NOMO-1 (cell line): ENCODE results near the gene WWTR1.
A peak's percentile ranks its signal among the peaks of the same experiment; 100 is the strongest.

Source experiments
- DNase-seq, 2 experiments: peaks; one replicate each; lab custom pipeline; 2025; ENCODE audit not compliant: unreplicated experiment in 2 of 2; lab: John Stamatoyannopoulos, UW

The WWTR1 gene

DNA sequence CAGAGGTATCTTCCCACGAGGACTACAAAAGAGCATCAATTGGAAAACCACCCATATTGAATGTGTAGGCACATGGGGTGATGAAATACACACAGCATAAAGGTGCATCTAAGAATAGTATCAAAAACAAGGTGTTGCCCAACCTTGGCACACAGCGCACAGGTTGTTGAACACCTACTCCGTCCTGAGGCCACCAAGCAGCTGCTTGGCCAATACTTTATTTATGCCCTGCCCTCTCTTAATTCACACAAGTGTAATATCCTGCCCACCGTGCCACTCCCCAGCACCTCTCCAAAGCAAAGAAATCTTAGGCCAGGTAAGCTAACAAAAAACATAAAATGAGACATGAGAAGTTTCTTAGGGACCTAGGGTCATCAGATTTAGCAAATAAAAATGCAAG lies 31.2 kb downstream of the WWTR1 start:
- DNase-seq: no peak

DNA sequence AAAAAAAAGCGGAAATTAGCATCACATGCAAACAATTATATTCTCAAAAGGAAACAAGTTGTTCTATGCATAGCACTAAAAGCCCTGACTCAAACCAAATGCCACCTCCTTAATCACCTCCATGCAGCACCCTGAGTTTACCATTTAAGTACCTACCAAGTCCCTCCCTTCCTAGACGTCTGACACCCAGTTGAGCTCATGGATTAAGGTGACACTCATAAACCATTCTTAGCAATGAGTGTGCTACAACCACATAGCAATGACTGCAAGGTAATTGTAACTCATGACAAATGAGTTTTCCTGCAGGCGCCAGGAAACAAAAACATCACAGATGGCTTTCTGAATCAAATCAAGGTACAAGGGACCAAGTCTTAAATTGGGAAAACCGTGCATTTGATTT lies 32.0 kb downstream of the WWTR1 start:
- no peak for DNase-seq

DNA sequence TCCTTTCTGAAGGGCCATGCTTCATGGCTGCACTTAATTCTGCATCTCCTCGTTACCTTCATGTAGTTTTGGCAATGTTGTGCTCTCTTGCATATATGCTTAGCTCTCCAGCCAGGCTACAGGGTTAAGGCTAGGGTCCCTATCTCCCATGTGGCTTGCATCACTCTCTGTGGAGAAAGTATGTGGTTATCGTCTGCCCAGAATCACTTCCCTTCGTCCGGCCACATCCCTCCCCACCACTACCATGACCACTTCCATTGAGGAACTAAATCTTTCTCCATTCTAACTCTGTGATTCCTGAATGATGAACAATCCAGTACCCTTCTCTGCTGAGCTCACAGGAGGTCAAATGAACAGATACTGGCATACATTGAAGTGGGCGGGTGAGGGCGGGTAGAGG lies 34.0 kb downstream of the WWTR1 start:
- peak; percentile 63 to 72 for DNase-seq

DNA sequence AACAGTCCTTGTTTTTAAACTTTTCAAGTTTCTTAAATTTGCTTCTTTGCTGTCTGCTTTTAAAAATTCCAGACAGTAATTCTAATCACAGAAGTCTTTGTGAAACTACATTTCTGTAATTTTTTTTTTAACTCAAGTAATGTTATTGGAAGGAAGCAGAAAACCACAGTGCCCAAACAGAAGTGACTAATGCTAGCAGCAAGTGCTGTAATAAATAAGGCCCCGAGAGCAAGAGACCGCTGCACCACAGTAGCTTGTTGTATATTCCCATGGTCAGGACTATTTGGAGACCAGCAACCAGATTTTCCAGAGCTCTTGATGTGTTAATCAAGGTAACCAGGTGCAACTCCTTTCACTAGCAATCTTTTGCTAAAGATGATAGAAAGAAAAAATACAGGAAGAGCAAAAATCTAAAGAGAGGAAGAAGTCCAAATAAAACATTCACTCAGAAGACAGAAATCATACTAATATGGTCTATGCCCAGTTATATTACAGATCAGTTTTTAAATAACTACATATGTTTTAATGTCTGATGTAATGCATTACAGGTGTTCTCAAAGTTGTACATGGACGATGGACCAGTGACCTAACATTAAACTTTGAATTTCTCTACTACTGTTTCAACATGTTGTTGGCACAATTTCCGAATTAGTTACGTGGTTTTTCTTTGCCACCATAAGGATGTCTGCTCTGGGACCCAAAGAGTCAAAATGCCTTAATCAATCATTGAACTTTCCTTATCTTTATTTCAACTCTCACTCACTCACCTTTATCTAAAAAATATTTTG lies 36.4 kb downstream of the WWTR1 start:
- DNase-seq: peak in 1 of 2 experiments; percentile 58

DNA sequence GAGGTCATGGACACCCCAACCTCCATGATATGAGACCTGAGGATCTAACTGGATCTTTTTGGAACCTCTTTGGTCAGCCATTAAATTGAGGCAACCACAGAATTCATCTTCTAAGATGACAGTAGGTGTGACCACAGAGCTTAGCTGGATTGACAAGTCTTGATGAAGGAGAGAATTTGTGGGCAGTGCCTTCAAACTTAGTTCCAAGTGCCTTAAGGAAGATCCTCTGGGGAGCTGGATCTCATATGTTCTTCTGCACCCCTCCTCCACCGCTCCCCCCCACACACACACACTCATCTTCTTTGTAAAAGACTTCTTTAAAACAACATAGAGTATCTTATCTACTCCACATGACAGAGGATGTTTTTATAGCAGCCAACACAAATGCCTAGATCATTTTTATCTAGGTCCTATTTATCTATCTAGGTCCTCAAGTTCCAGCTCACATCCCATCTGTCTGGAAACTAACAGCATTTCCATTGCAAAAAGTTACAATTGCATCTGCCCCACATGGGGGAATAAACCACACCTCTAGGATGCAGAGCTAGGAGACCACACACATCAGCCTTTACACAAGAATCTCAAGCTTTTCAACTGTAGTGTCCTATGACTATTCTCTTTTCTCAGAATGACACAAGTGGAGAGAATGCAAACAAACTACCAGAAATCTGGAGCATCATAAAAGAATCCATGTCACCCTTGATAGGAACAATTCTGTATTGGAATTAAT lies 37.4 kb downstream of the WWTR1 start:
- DNase-seq: no peak

DNA sequence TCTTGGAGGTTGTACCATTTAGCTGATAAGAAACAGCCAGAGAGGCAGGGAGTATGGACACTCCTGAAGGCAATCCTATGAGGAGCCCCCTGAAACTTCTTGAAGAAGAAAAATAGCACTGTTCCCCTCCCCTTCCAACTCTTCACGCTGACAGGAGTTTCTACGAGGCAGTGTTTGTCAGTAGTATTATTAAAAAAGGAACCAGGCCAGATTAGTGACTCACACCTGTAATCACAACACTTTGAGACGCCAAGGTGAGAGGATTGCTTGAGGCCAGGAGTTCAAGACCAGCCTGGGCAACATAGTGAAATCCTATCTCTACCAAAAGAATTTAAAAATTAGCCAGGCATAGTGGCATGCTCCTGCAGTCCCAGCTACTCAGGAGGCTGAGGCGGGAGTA lies 38.7 kb downstream of the WWTR1 start:
- DNase-seq: no peak

DNA sequence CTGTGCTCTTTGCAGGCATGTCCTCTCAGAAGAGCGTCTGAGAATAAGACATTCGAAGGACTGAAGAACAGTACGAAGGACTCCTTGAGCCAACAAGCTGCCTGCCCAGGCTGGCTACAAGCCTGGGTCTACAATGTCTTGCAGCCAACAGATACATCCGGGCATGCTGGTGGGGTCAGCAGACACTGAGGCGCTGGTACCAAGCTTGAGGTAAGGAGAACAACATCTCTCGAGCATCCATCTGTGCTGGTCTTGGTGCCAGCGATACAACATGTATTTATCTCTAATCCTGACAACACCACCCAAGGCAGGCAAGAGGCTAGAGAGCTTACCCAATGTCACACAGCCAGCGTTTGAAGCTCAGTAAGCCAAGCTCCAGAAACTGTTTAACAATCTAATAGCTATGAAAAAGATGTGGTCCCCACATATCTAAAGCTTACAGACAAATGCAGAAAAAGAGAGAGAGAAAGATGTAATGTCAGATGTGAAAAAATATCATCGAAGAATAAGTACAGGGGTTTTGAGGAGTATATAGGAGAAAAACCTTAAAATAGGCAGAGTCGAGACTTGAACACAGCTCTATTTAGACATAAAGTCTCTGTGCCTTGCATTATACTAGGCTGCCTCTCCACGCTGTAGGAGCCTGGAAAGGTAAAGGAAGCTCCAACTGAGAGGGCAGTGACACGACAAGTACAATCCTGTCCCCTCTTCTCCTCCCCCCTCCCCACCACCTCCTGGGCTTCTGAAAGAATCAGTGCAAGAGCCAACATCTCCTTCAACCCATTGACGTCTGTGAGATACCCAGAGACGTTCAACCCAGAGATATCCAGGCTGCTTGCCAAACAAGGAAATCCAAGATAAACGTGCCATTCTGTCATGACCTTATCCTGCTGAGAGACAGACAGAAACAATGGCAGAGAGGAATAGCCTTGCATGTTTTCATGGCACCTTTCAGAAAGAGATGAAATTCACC lies 39.4 kb downstream of the WWTR1 start:
- DNase-seq: no peak

DNA sequence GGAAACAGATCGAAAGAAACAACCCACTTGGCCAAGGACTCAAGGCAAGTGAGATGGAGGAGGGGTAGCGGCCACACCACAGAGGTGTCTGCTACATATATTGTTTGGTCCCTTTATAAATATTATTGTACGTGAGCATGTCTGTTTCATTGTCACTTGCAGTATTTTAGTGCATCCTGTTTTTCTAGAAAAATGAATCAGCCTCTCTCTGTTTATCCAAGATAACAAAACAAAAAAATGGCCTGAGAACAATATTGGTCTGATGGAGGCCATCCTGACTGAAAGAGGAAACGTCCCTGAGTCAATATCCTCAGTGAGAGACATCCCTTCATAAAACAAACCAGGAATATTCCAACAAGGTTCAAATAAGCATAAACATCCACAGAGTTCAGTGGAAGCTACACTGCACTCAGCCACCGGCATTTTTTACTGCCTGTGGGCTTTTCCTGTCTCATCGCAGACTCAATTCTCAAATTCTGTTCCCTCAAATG lies 42.0 kb downstream of the WWTR1 start:
- DNase-seq: no peak

DNA sequence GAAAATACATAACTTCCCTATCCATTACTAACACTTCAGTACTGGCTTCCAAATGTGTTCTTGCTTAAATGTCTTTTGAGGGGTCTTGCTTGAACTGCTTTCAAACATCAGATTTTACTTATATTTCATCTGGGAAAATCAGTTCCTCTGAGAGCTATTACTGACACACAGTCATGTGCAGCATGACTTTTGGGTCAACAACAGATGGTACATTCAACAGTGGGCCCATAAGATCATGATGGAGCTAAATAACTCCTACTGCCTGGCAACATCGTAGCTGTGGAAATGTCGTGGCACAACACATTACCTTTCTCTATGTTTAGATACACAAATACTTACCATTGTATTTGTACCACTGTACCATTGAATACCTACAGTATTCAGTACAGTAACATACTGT lies 43.8 kb downstream of the WWTR1 start:
- no peak for DNase-seq

DNA sequence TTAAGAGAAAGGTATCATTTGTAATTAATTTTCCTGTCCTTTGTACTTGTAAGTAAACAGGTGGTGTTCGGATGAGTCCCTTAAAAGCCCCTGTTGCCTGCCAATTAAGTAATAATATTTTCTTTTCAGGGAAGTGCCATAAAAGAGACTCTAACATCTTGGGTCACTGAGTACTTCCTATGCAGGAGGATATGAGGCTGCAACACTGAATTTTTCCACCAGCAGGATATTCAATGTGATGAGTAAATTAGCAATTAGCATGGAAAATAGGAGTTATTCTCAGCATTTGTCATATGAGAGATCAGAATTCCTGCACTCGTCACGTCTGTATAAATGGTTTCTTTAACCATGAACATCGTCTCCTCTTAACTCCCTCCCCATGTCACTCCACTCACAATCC lies 45.4 kb downstream of the WWTR1 start:
- DNase-seq: no peak

DNA sequence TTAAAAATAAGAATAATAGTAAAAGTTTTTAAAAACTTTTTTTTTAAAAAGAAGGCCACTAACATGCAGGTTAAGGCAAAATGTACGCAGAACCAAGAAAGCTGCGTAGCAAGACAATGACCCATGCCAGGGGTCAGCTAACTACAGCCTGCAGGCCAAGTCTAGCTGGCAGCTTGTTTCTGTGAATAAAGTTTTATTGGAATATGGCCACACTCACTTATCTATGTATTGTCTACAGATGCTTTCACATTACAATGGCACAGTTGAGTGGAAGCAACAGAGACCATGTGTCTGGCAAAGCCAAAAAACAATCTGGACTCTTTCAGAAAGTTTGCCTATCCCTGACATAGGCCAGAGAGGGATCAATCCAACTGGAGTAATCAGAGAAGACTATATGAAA lies 46.7 kb downstream of the WWTR1 start:
- DNase-seq: no peak

DNA sequence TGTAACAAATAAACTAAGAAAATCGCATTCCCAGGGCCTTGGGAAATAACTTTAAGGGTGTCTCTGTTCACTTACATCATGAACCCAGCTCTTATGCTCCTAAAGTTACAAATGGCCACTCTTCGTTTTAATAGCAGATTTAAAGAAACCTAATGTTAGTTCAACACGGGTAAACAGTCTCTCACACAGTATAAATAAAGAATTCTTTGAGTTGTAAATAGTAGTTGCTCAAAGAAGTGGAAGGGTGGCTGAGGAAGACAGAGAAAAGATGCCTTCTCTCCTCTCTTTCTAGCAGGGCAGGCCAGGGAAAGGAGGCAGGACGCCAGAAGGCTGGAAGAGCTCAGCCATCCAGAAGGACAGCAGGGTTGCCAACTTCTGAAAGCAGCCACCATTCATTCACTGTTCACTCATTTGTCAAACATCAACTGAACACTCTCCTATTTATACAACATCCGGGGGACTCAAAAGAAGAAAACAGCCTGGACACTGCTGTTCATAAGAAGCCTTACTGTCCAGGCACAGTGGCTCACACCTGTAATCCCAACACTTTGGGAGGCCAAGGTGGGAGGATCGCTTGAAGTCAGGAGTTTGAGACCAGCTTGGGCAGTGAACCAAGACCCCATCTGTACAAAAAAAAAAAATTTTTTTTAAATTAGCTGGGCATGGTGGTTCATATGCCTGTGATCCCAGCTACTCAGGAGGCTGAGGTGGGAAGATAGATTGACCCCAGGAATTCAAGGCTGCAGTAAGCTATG lies 47.3 kb downstream of the WWTR1 start:
- DNase-seq: no peak

DNA sequence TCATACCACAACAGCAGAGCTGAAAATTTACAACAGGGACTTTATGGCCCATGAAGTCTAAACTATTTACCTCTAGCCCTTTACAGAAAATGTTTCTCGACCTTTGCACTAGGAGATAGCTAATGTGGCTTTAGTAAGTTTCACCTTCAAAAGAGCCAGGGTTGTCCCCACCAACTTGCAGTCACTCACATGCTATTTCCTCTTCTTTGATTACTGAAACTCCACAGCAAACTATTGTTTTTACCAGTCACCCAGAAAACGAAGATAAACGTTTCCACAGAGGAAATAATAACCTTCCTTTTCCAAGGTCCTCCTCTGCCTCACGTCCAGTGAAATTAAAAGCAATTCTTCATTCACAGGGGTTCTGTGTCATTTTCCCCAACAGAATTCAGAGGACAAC lies 48.2 kb downstream of the WWTR1 start:
- no peak for DNase-seq

DNA sequence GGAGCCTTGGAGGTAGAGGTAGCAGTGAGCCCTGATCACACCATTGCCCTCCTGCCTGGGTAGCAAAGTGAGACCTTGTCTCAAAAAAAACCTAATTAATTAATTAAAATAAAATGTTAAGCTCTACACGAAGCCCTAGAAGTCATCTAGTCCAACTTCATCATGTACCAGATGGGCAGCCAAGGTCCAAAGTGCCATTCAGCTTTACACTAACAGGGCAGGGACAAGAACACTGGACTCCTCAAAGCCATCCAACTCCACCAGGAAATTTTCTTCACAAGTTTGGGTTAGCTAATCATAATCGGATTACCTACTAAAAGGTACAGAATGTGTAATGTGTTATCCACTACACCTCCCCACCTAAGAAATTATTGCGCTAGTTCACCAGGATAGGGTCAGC lies 48.8 kb downstream of the WWTR1 start:
- no peak for DNase-seq

DNA sequence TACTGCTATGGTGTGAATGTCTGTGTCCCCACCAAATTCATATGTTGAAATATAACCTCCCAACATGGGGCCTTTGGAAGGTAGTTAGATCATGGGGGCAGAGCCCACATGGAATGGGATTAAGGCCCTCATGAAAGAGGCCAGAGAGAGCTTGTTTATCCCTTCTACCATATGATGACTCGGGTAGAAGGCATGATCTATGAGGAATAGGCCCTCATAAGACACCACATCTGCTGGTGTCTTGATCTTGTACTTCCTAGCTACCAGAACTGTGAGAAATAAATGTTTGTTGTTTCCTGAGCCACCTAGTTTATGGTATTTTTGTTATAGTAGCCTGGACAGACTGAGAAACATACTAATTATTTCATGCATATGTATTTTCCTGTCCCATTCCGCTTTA lies 51.9 kb downstream of the WWTR1 start:
- DNase-seq: no peak

DNA sequence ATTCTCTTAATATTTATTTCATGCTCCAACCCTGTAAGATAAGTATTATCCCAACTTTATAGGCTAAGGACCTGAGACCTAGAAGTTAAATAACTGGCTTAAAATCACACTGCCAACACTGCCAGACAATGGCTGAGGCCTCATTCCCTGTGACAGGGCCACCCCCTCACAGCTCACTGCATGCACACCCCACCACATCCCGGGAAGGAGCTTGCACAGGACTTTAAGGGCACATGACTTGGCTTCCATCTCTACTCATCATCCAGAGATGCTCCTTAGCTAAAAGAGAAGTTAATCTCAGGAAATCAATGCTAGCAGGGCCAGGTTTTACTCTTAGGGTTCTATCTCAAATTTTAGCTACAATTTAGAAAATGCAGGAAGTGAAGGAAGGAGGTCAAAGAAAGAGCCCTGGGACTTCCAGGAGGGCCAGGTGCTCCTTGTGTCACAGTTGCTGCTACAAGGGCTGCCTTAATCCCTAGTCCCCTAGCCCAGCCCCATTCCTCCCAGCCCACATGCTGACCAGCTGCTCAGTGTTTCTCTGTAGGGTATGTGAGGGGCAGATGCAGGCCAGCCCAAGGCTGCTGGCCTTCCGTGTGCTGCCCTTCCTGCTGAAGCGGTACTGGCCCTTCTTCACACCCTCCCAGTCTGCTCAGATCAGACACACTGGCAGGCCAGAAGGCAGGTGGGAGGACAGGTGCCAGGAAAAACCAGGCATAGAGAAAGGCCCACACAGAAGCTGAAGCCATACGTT lies 53.5 kb downstream of the WWTR1 start:
- DNase-seq: no peak

DNA sequence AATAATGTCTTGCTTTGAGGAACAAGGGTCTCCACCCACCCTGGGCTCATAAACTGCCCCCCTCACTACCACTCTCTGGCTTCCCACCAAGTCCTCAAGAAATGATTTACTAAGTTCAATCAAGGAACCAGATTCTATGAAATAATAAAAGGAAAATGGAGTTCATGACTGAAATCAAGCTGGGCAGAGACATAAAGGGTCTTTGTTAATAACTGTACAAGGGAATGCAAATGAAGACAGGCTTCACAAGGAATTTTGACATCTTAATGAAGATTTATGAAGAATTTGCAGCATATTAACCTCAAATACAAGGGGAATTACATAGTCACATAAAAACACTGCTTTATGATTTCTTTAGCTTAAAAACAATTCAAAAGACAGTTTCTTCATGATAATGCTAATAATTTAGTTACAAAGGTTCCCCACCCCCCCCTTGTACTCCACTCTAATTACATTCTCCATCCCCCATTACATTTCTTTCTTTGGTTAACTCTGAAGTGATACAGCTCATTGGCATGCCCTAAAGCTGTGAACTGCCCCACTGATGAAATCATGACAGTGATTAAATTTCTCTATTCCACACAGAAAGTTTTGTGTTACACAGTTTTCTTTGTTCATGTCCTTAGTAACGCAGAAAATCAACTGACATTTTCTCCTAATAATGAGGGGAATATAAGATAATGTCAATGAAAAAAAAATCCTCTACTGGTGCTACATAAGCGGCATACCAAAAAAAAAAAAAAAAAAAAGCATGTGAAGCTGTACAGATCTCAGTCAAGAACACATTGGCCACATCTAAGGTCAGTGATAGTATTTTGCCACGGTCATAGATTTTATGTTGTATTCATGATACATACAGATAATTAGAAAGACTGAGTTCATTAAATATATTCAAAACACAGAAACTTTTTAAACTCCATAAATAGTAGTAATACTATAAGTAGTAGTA lies 54.4 kb downstream of the WWTR1 start:
- no peak for DNase-seq

DNA sequence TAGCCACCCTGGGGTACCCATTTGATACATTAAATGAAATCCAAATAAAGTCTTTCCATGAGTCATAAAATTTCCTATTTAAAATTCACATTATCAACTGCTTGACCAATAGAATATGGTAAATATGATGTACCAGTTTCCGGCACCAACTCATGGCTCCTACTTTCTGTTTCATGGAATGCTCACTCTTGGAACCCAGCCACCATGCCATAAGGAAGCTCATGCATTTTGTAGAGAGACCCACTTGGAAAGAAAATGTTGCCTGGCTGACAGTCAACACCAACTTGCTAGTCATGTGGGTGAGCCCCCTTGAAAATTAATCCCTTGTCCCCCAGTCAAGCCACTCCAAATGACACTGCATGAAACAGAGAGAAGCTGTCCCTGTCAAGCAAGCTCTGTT lies 57.2 kb downstream of the WWTR1 start:
- DNase-seq: no peak

DNA sequence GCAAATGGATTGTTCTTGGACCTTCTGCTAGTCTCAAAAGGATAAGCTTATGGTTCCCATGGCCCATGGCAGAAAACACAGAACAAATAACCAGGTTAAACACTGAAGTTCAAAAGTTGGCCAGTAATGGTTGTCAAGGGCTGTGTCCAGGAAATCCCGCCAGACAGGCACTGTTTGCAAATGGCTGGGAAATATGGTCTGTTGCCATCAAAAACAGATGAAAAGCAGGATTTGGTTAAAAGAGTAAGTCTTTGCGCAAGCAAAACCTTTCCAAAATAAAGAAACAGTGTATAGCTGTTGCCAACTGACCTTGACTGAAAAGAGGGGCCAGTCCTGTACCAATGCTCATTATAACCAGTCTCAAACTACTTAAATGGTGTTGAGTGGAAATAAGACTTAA lies 58.6 kb downstream of the WWTR1 start:
- no peak for DNase-seq
